IMR-90 (cell line): ENCODE data around the gene EPAS1. TPM values are rescaled to one million over a fixed set of nuclear protein-coding genes. Genes with fewer than 3 reads are reported as not detected.

Experiments used
- CEBPB ChIP-seq: IDR thresholded peaks from 2 replicates; pipeline ENCODE4 v1.6.1; 2012; ENCODE audit warnings: low read depth, low read length, improper control_type of control experiment
- CTCF ChIP-seq: conservative IDR thresholded peaks from 2 replicates; pipeline ENCODE4 v1.5.1; 2012; ENCODE audit warnings: mild to moderate bottlenecking, low read depth, low read length, improper control_type of control experiment
- FOS ChIP-seq: fragments of 150-350 bp; IDR thresholded peaks from 2 replicates; pipeline ENCODE4 v1.6.1; 2016; ENCODE audit warnings: low read depth, low read length
- MAZ ChIP-seq: IDR thresholded peaks from 2 replicates; pipeline ENCODE4 v1.6.1; 2012; ENCODE audit warnings: low read depth, mild to moderate bottlenecking, low read length, improper control_type of control experiment, moderate library complexity, borderline replicate concordance
- RCOR1 ChIP-seq: IDR thresholded peaks from 2 replicates; pipeline ENCODE4 v1.6.1; 2012; ENCODE audit warnings: mild to moderate bottlenecking, low read length, improper control_type of control experiment; ENCODE audit not compliant: insufficient replicate concordance
- polyA plus RNA-seq, 3 experiments: library from polyadenylated mRNA; depleted of rRNA; stranded (reverse); fragments of >200 nt; gene quantifications; 2 replicates each; pipeline ENCODE4 v1.2.3, GENCODE V29; 2012; ENCODE audit warnings: low replicate concordance in 1 of 3
- total RNA-seq: library from RNA; depleted of rRNA; stranded (reverse); fragments of >200 nt; gene quantifications from 2 replicates; pipeline ENCODE4 v1.2.3, GENCODE V29; 2012

EPAS1 gene
- total and polyA plus RNA-seq, 2 of the 4 experiments (the other 2 are of a cell fraction), result 40.7 to 120 TPM

- TF ChIP-seq CTCF (no peak), CEBPB (no peak), MAZ (no peak), RCOR1 (no peak), FOS (no peak)
Observed at GRCh38 chr2:46249654-46250053, 47.6 kb upstream of the EPAS1 start (continued).
